C4-2B (cell line): ENCODE measurements around the gene CYBRD1.

Source experiments
- H3K27ac ChIP-seq: fragments of 450-650 bp; 2 replicates; pipeline ENCODE4 v1.5.1; 2017
- CTCF ChIP-seq: fragments of 450-650 bp; conservative IDR thresholded peaks from 2 replicates; pipeline ENCODE4 v1.5.1; 2017; ENCODE audit warnings: mild to moderate bottlenecking
- ZFX ChIP-seq: fragments of 450-650 bp; IDR thresholded peaks from 2 replicates; pipeline ENCODE4 v1.6.1; 2017

The CYBRD1 gene

GRCh38 chr2:171568089-171568488 lies 45.8 kb downstream of the CYBRD1 start:
- H3K27ac ChIP-seq = no peak overlapping the region
- TF ChIP-seq ZFX (no peak), CTCF (no peak)

- TF ChIP-seq ZFX = no peak
- no peak for TF ChIP-seq CTCF
- peak overlapping the region; percentile 31 for H3K27ac ChIP-seq
Observed at GRCh38 chr2:171571721-171572120, 49.4 kb downstream of the CYBRD1 start.

GRCh38 chr2:171574149-171574795 lies 52.0 kb downstream of the CYBRD1 start:
- H3K27ac ChIP-seq = no peak overlapping the region
- TF ChIP-seq ZFX (no peak), CTCF (peak; percentile 98)

- H3K27ac ChIP-seq = no peak overlapping the region
- no peak for TF ChIP-seq CTCF
- no peak for TF ChIP-seq ZFX
Observed at GRCh38 chr2:171575606-171576005, 53.3 kb downstream of the CYBRD1 start.

GRCh38 chr2:171578127-171578803 lies 56.0 kb downstream of the CYBRD1 start:
- no peak for TF ChIP-seq CTCF
- TF ChIP-seq ZFX = no peak
- H3K27ac ChIP-seq = no peak overlapping the region

GRCh38 chr2:171579481-171579880 lies 57.2 kb downstream of the CYBRD1 start:
- TF ChIP-seq ZFX = no peak
- TF ChIP-seq CTCF = no peak
- H3K27ac ChIP-seq = no peak overlapping the region

- no peak for TF ChIP-seq ZFX
- TF ChIP-seq CTCF = no peak
- no peak overlapping the region for H3K27ac ChIP-seq
Observed at GRCh38 chr2:171583566-171583965, 61.3 kb downstream of the CYBRD1 start.
